ENCODE results near the gene CD69.
"Not testable (repeated sequence)": the region's sequence is repeated elsewhere in the genome, so short reads cannot be mapped to it uniquely, and the experiment has no call there.

CD69 gene

DNA sequence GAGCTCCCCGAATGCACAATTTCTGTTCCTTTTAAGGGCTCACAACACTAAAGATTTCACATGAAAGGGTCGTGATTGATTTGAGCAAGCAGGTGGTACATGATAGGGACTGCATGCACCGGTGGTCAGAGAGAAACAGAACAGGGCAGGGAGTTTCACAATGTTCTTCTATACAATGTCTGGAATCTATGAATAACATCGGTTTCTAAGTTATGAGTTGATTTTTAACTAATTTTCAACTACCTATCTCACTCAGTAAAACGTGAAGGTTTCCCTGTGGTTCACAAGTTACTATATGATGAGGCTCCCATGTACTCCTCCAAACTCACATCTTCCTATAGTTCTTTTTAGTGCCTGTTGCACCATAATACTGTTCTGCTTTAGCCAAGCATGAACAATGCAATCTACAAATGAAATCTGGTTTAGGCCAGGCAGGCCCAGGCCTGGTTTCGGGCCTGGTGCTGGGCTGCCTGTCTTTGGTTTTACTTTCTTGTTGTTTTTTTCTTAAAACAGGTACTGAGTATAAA, 47.6 kb downstream of the CD69 start:
- not testable (repeated sequence) for DNase-seq

DNA sequence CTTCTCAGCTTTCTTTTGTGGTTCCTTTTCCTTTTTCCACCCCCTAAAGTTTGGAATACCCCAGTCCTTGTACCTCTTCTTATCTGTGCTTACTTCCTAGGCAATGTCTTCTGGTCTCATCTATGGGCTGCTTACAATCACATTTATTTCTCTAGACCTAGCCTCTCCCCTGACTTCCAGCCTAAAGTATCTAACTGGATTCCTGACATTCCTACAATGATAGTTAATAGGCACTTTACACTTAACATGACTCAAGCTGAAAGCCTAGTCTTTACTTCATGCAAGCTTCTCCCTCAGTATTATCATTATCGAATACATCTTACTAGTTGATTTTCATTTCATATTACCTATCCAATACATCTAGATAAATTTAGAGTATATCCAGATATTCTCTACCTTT, 49.0 kb downstream of the CD69 start:
- DNase-seq, result no peak

DNA sequence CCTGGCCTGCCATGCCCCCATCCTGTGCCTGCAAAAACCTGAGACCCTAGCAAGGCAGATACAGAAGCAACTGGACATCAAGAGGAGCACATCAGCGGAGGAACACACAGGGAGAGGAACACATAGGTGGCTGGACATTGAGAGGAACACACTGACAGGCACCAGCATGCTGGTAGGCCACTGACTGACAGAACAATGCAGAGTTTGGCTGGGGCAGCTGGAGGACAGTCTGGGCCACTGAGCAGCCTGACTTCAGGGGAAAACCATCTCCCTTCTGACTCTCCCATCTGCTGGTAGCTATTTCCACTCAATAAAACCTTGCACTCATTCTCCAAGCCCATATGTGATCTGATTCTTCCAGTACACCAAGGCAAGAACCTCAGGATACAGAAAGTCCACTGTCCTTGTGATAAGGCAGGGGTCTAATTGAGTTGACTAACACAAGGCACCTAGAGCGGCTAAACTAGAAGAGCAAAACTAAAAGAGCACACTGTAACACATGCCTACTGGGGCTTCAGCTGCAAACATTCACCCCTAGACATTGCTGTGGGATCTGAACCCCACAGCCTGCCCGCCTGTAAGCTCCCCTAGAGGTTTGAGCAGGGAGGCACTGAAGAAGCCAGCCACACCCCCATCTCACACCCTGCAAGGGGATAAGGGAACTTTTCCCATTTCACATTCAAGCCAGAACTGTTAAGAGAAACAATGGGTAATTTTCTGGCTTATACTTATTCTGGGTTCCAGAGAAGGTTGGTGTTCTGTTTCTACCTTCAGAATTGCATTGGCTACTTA, 49.9 kb downstream of the CD69 start:
- no peak for DNase-seq

DNA sequence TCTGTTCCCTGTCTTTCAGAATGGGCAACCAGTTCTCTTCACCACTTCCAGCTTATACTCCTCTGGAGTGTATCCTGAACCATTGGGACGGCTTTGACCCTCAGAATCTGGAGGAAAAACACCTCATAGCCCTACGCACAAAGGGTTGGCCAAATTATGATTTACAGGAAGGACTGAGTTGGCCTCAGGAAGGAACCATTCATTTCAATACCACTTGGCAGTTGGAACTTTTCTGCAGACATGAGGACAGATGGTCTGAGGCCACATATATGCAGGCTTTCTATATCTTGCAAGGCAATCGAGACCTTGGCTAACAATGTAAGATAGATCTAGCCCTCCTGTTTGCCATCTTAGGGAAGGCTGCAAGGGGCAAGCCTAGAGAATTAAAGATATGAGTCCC, 51.8 kb downstream of the CD69 start:
- no peak for DNase-seq

DNA sequence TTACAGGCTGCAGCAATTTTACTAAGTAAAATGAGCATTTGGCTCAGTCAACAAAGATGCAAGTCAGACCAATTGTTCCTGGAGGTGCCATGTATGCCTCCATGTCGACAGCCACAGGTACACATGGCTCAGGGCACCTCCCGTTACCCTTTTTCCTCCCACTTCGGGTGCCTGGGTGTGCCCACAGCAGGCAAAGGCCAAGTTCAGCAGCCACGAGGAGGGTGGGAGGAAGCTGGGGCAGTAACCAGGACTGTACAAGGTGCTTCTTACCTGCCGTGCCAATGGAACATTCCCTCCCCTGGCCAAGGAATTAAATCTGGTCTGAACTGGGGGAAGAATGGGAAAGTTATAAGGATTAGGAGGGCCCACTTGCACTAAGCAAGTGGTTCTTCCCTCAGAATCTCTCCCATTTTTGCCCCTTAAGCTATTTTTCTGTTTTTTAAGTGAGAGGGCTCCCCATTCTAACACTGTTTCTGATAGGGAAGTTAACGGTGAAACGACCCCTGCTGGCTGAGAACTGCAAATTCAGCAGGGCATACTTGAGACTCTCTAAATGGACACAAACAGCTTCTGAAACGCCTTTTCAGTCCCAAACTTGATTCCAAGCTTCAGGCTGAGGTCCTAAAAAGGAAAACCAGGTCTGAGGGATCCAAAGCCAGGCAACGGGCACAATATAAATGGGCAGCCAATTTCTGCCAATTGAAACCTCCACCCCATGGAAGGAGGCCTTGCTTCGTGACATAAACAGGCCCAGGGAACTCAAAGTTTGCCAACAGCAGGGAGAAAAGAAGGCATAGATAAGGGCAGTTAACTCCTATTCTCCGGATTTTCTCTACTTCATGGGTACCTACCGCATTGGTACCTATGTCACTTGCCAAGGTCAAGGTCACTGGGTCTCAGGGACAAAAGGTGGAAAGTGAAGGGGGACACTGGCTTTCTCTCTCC, 52.6 kb downstream of the CD69 start:
- peak; percentile 69 for DNase-seq

DNA sequence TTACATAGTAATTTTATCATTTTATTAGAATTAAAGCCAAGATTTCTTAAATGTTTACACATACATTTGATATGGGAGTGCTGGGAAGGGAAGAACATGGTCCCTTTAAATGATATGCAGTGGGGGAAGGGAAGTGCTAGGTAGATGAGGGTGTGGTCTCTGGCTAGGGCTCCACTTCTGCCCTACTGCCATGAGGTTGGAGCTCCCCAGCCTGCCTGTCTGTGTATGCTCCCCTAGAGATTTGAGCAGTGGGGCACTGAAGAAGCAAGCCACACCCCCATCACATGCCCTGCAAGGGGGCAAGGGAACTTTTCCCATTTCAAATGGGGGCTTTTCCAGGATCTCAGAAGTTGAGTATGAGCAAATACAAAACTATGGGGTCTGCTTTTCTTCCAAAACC, 53.3 kb downstream of the CD69 start:
- DNase-seq, result no peak

DNA sequence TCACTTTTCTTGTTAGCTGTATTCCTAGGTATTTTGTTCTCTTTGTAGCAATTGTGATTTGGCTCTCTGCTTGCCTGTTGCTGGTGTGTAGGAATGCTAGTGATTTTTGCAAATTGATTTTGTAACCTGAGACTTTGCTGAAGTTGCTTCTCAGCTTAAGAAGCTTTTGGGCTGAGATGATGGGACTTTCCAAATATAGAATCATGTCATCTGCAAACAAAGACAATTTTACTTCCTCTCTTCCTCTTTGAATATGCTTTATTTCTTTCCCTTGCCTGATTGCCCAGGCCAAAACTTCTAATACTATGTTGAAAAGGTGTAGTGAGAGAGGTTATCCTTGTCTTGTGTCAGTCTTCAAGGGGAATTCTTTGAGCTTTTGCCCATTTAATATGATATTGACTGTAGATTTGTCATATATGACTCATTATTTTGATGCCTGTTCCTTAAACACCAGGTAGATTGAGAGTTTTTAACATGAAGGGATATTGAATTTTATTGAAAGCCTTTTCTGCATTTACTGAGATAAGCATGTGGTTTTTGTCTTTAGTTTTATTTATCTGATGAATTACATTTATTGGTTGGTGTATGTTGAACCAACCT, 54.5 kb downstream of the CD69 start:
- no peak for DNase-seq

DNA sequence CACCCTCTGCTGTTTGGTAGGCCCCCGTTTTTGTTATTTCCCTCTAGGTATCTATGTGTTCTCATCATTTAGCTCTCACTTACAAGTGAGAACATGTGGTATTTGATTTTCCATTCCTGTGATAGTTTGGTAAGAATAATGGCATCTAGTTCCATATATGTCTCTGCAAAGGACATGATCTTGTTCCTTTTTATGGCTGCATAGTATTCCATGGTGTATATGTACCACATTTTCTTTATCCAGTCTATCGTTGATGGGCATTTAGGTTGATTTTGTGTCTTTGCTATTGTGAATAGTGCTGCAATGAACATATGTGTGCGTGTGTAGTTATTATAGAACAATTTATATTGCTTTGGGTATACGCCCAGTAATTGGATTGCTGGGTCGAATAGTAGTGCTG, 56.1 kb downstream of the CD69 start:
- DNase-seq, result not testable (repeated sequence)
